Fibroblast of lung (primary cell): ENCODE data around the gene F13B. TPM values are rescaled to one million over a fixed set of nuclear protein-coding genes. Genes with fewer than 3 reads are reported as not detected.

Experiments
- DNase-seq, 2 donors: peaks; one replicate each; pipeline versions ENCODE4 v3.0.0 to v3.0.0-alpha.2; 2010; ENCODE audit warnings: low read depth in 2 of 2
- H2AFZ ChIP-seq: 2 replicates; pipeline ENCODE4 v1.5.1; 2012; ENCODE audit warnings: low read length, control low read depth, inconsistent platforms
- H3K27ac ChIP-seq: 2 replicates; pipeline ENCODE4 v1.5.1; 2011; ENCODE audit warnings: low read length, control low read depth; ENCODE audit not compliant: insufficient read depth
- H3K27me3 ChIP-seq: 2 replicates; pipeline ENCODE4 v1.5.1; 2011; ENCODE audit warnings: mild to moderate bottlenecking, low read length; ENCODE audit not compliant: control insufficient read depth, insufficient read depth
- H3K36me3 ChIP-seq: 2 replicates; pipeline ENCODE4 v1.5.1; 2011; ENCODE audit warnings: low read length; ENCODE audit not compliant: control insufficient read depth, insufficient read depth
- H3K4me1 ChIP-seq: 2 replicates; pipeline ENCODE4 v1.5.1; 2011; ENCODE audit warnings: low read length; ENCODE audit not compliant: control insufficient read depth, insufficient read depth; ENCODE audit errors: extremely low read depth
- H3K4me2 ChIP-seq: 2 replicates; pipeline ENCODE4 v1.5.1; 2011; ENCODE audit warnings: low read length, control low read depth; ENCODE audit not compliant: insufficient read depth; ENCODE audit errors: extremely low read depth
- H3K4me3 ChIP-seq, 4 experiments: fragments of 200-600 bp in 1 of 4; sonication (generic) in 1 of 4; replicated peaks in 1 of 4; 2 replicates each; pipeline ENCODE4 v1.5.1; 2011 to 2016; ENCODE audit warnings: low read length in 4 of 4, low read depth in 3 of 4, mild to moderate bottlenecking in 3 of 4, control low read depth in 2 of 4, inconsistent platforms in 1 of 4, mixed read lengths in 1 of 4; ENCODE audit not compliant: insufficient read depth in 1 of 4; ENCODE audit errors: control extremely low read depth in 1 of 4
- H3K79me2 ChIP-seq: 2 replicates; pipeline ENCODE4 v1.5.1; 2012; ENCODE audit warnings: mild to moderate bottlenecking, low read length, inconsistent platforms; ENCODE audit not compliant: control insufficient read depth, insufficient read depth
- H3K9ac ChIP-seq: 2 replicates; pipeline ENCODE4 v1.5.1; 2011; ENCODE audit warnings: mild to moderate bottlenecking, low read length, control low read depth; ENCODE audit not compliant: insufficient read depth
- H3K9me3 ChIP-seq: 2 replicates; pipeline ENCODE4 v1.5.1; 2012; ENCODE audit warnings: low read depth, low read length; ENCODE audit not compliant: control insufficient read depth, insufficient read depth
- H4K20me1 ChIP-seq: 2 replicates; pipeline ENCODE4 v1.5.1; 2011; ENCODE audit warnings: low read length; ENCODE audit not compliant: control insufficient read depth, insufficient read depth; ENCODE audit errors: extremely low read depth
- EZH2 ChIP-seq: IDR thresholded peaks from 2 replicates; pipeline ENCODE4 v1.5.1; 2012; ENCODE audit warnings: low read length, control low read depth, mild to moderate bottlenecking; ENCODE audit errors: missing control alignments
- polyA plus RNA-seq, 2 donors: library from polyadenylated mRNA; depleted of rRNA in 1 of 2; stranded (reverse) in 1 of 2; unstranded in 1 of 2; fragments of >200 nt; gene quantifications; 2 replicates each; pipeline ENCODE4 v1.2.1, GENCODE V29; 2011 to 2012; ENCODE audit warnings: missing spikeins in 1 of 2
- total RNA-seq: library from RNA; depleted of rRNA; stranded (reverse); fragments of >200 nt; gene quantifications from 2 replicates; pipeline ENCODE4 v1.2.1, GENCODE V29; 2014
- TF ChIP-seq, protein P1 (sequence below), 2 donors: IDR thresholded peaks in 1 of 2; conservative IDR thresholded peaks in 1 of 2; 1 replicate in 1 of 2; 2 replicates in 1 of 2; pipeline ENCODE4 v1.5.1; 2011 to 2012; ENCODE audit warnings: low read length in 2 of 2, control low read depth in 1 of 2, inconsistent platforms in 1 of 2, low read depth in 1 of 2, mild to moderate bottlenecking in 1 of 2

The F13B gene
- total and polyA plus RNA-seq, 2 donors (not counting 1 experiment from before 2014, with no cell fraction given): not detected

DNA sequence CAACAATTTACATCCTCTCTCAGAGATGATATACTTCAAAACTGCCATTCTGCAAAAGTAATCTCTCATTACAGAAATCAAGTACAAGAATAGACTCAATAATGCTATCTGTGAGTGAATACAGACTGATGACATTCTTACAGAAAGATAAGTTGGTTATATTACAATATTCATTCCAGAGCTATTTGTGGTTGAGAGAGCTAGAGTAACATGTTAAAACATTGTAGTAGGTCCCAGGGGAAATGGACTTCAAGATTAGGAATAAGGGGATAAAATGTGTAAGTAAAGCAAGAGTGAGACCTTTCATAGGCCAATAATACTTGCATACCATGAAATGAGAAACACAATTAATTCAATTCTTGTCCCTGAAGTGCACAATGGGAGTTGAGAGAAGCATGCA is 1.5 kb downstream of the F13B start:
- peak; percentile 21 to 64 for DNase-seq
- no peak for TF ChIP-seq EZH2
- TF ChIP-seq, protein P1, sequence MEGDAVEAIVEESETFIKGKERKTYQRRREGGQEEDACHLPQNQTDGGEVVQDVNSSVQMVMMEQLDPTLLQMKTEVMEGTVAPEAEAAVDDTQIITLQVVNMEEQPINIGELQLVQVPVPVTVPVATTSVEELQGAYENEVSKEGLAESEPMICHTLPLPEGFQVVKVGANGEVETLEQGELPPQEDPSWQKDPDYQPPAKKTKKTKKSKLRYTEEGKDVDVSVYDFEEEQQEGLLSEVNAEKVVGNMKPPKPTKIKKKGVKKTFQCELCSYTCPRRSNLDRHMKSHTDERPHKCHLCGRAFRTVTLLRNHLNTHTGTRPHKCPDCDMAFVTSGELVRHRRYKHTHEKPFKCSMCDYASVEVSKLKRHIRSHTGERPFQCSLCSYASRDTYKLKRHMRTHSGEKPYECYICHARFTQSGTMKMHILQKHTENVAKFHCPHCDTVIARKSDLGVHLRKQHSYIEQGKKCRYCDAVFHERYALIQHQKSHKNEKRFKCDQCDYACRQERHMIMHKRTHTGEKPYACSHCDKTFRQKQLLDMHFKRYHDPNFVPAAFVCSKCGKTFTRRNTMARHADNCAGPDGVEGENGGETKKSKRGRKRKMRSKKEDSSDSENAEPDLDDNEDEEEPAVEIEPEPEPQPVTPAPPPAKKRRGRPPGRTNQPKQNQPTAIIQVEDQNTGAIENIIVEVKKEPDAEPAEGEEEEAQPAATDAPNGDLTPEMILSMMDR (conservative IDR thresholded peaks at IDR 0.05 in 1 of 2, IDR thresholded peaks at IDR 0.05 in 1 of 2; ENCODE audit: low read depth in 1 of 2, low read length in 2 of 2): no peak
- no peaks in the 10 kb centered on the region for H3K4me1 ChIP-seq
- no peak overlapping the region for H3K4me2 ChIP-seq
- H4K20me1 ChIP-seq: no peaks in the 10 kb centered on the region
- no peak overlapping the region for H3K27ac ChIP-seq
- no peaks in the 10 kb centered on the region for H3K36me3 ChIP-seq
- H3K9me3 ChIP-seq: no peaks in the 10 kb centered on the region
- no peak overlapping the region for H3K9ac ChIP-seq
- no peaks in the 10 kb centered on the region for H3K79me2 ChIP-seq
- no peaks in the 10 kb centered on the region for H3K27me3 ChIP-seq
- no peak overlapping the region for H2AFZ ChIP-seq
- H3K4me3 ChIP-seq: no peak overlapping the region

DNA sequence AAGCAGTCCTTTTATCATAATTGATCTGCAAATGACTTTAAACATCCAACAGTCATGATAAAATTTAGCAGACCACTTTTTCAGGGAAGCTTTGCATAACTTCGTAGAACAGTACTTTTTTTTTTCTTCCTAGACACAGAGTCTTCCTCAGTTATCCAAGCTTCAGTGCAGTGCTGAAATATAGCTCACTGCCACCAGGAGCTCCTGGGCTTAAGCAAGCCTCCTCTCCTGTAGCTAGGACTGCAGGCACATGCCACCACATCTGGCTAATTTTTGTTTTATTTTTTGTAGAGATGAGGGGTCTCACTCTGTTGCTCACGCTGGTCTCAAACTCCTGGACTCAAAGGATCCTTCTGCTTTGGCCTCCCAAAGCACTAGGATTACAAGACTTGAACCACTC is 3.8 kb downstream of the F13B start:
- no peak for DNase-seq
- Histone ChIP-seq H3K4me2 (no peak overlapping the region), H2AFZ (no peak overlapping the region), H3K4me1 (no peaks in the 10 kb centered on the region), H3K79me2 (no peaks in the 10 kb centered on the region), H3K27me3 (no peaks in the 10 kb centered on the region), H3K9me3 (no peaks in the 10 kb centered on the region), H4K20me1 (no peaks in the 10 kb centered on the region), H3K36me3 (no peaks in the 10 kb centered on the region), H3K9ac (no peak overlapping the region), H3K4me3 (no peak overlapping the region), H3K27ac (no peak overlapping the region)
- TF ChIP-seq, protein P1 (conservative IDR thresholded peaks at IDR 0.05 in 1 of 2, IDR thresholded peaks at IDR 0.05 in 1 of 2; ENCODE audit: low read depth in 1 of 2, low read length in 2 of 2): no peak
- no peak for TF ChIP-seq EZH2

DNA sequence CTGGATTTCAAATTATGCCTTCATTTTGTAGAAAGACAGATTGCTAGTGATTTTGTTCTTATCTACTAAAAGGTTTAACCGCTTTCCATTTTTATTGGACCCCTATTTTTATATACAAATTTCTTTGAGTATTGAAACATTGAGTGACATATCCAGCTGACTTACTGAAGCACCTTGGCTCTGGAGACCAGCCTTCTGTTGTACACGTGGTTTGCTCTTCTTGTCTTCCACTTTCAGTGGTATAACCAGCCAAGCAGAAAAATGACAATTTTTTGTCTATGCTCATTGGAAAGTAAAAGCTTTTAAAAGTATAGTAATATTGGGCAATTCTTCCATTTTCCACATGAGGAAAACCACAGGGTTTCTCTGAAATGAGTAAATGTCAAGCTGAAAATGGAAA is 4.4 kb downstream of the F13B start:
- no peaks in the 10 kb centered on the region for H3K4me1 ChIP-seq
- TF ChIP-seq EZH2: no peak
- TF ChIP-seq, protein P1 (conservative IDR thresholded peaks at IDR 0.05 in 1 of 2, IDR thresholded peaks at IDR 0.05 in 1 of 2; ENCODE audit: low read depth in 1 of 2, low read length in 2 of 2): no peak
- H3K9me3 ChIP-seq: no peaks in the 10 kb centered on the region
- H3K4me3 ChIP-seq: no peak overlapping the region
- H3K36me3 ChIP-seq: no peaks in the 10 kb centered on the region
- no peak overlapping the region for H3K27ac ChIP-seq
- H3K79me2 ChIP-seq: no peaks in the 10 kb centered on the region
- H3K27me3 ChIP-seq: no peaks in the 10 kb centered on the region
- H3K9ac ChIP-seq: no peak overlapping the region
- H2AFZ ChIP-seq: no peak overlapping the region
- H4K20me1 ChIP-seq: no peaks in the 10 kb centered on the region
- DNase-seq: no peak
- no peak overlapping the region for H3K4me2 ChIP-seq
